Hepatocyte (in vitro differentiated cells): Measurements from ENCODE around the gene HDAC1. TPM values are rescaled to one million over a fixed set of nuclear protein-coding genes. Genes with fewer than 3 reads are reported as not detected.
A peak's percentile ranks its signal among the peaks of the same experiment; 100 is the strongest.

Source experiments
- DNase-seq: peaks from one replicate; pipeline ENCODE4 v3.0.0-alpha.2; 2016; ENCODE audit warnings: low spot score
- H2AFZ ChIP-seq: fragments of 200-600 bp; sonication (generic); 2 replicates; pipeline ENCODE4 v1.6.0; 2016; ENCODE audit warnings: antibody characterized with exemption, mild to moderate bottlenecking
- H3K27ac ChIP-seq: fragments of 200-600 bp; sonication (generic); 2 replicates; pipeline ENCODE4 v1.5.1; 2016; ENCODE audit warnings: mild to moderate bottlenecking
- H3K27me3 ChIP-seq: fragments of 200-600 bp; sonication (generic); 2 replicates; pipeline ENCODE4 v1.6.1; 2016
- H3K36me3 ChIP-seq: fragments of 200-600 bp; sonication (generic); replicated peaks from 2 replicates; pipeline ENCODE4 v1.5.1; 2016; ENCODE audit warnings: low read depth; ENCODE audit not compliant: insufficient read depth
- H3K4me1 ChIP-seq: fragments of 200-600 bp; sonication (generic); 2 replicates; pipeline ENCODE4 v1.5.1; 2016; ENCODE audit warnings: mild to moderate bottlenecking, moderate library complexity; ENCODE audit not compliant: insufficient read depth
- H3K4me2 ChIP-seq: fragments of 200-600 bp; sonication (generic); 2 replicates; pipeline ENCODE4 v1.6.0; 2016
- H3K4me3 ChIP-seq: fragments of 200-600 bp; sonication (generic); 2 replicates; pipeline ENCODE4 v1.5.1; 2016; ENCODE audit warnings: mild to moderate bottlenecking
- H3K79me2 ChIP-seq: fragments of 200-600 bp; sonication (generic); 2 replicates; pipeline ENCODE4 v1.6.0; 2017; ENCODE audit warnings: mild to moderate bottlenecking
- H3K9me2 ChIP-seq: fragments of 200-600 bp; sonication (generic); replicated peaks from 2 replicates; pipeline ENCODE4 v1.6.0; 2017; ENCODE audit warnings: mild to moderate bottlenecking; ENCODE audit not compliant: insufficient read depth
- H3K9me3 ChIP-seq: fragments of 200-600 bp; sonication (generic); 2 replicates; pipeline ENCODE4 v1.5.1; 2016; ENCODE audit warnings: low read depth, mild to moderate bottlenecking
- H4K20me1 ChIP-seq: fragments of 200-600 bp; sonication (generic); 2 replicates; pipeline ENCODE4 v1.6.0; 2016; ENCODE audit warnings: mild to moderate bottlenecking; ENCODE audit not compliant: insufficient read depth, poor library complexity, severe bottlenecking
- EZH2 ChIP-seq: fragments of 200-600 bp; sonication (generic); IDR thresholded peaks from 2 replicates; pipeline ENCODE4 v1.6.1; 2016; ENCODE audit warnings: antibody characterized with exemption, mild to moderate bottlenecking, borderline replicate concordance
- EZH2phosphoT487 ChIP-seq: fragments of 200-600 bp; sonication (generic); IDR thresholded peaks from one replicate; pipeline ENCODE4 v1.6.1; 2018; ENCODE audit warnings: antibody characterized with exemption, mild to moderate bottlenecking, low read depth, moderate library complexity; ENCODE audit not compliant: unreplicated experiment, severe bottlenecking
- WGBS: methylation state at CpG from one replicate; pipeline ENCODE4 v1.1.6; 2016; ENCODE audit warnings: low lambda C conversion rate; ENCODE audit errors: missing lambda C conversion rate; 5-methylcytosine and 5-hydroxymethylcytosine counted together
- polyA plus RNA-seq: library from polyadenylated mRNA; unstranded; fragments of >200 nt; fragmentation: Nextera tagmentation; extraction: Ambion mirVana; gene quantifications from 2 replicates; pipeline ENCODE4 v1.2.1, GENCODE V29; 2016
- total RNA-seq: library from RNA; depleted of rRNA; stranded (reverse); fragments of >200 nt; gene quantifications from 2 replicates; pipeline ENCODE4 v1.2.3, GENCODE V29; 2014
- TF ChIP-seq, protein P1 (sequence below): fragments of 200-600 bp; sonication (generic); IDR thresholded peaks from 2 replicates; pipeline ENCODE4 v1.5.1; 2016; ENCODE audit warnings: antibody characterized with exemption, mild to moderate bottlenecking; ENCODE audit not compliant: poor library complexity

The HDAC1 gene
- total RNA-seq (94.6 and 95.8 TPM in 2 replicates), polyA plus RNA-seq (108 and 117 TPM in 2 replicates)

GRCh38 chr1:32291708-32292538, at the start of gene HDAC1:
TSS of gene HDAC1 (plus strand) at chr1:32292083. CDS start at chr1:32292170, 87 bp downstream.
- no peaks in the 10 kb centered on the region for H3K27me3 ChIP-seq
- TF ChIP-seq EZH2phosphoT487 (no peak), EZH2 (no peak)
- TF ChIP-seq, protein P1, sequence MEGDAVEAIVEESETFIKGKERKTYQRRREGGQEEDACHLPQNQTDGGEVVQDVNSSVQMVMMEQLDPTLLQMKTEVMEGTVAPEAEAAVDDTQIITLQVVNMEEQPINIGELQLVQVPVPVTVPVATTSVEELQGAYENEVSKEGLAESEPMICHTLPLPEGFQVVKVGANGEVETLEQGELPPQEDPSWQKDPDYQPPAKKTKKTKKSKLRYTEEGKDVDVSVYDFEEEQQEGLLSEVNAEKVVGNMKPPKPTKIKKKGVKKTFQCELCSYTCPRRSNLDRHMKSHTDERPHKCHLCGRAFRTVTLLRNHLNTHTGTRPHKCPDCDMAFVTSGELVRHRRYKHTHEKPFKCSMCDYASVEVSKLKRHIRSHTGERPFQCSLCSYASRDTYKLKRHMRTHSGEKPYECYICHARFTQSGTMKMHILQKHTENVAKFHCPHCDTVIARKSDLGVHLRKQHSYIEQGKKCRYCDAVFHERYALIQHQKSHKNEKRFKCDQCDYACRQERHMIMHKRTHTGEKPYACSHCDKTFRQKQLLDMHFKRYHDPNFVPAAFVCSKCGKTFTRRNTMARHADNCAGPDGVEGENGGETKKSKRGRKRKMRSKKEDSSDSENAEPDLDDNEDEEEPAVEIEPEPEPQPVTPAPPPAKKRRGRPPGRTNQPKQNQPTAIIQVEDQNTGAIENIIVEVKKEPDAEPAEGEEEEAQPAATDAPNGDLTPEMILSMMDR: no peak
- no peaks in the 10 kb centered on the region for H3K9me3 ChIP-seq
- WGBS: 2% methylated on average over 38 of the region's 67 CpGs
- peaks cover 49% of the 10 kb centered on the region for H3K79me2 ChIP-seq
- peak within 1 kb of the TSS; percentile 85 for H3K27ac ChIP-seq
- no peaks in the 10 kb centered on the region for H3K4me1 ChIP-seq
- peak; percentile 98 for DNase-seq
- peak within 1 kb of the TSS; percentile 79 for H3K4me2 ChIP-seq
- H2AFZ ChIP-seq: peak within 1 kb of the TSS; percentile 83
- H3K36me3 ChIP-seq: no peaks in the 10 kb centered on the region
- peaks cover 22% of the 10 kb centered on the region for H4K20me1 ChIP-seq
- H3K4me3 ChIP-seq: peak within 1 kb of the TSS; percentile 74
- H3K9me2 ChIP-seq: no peaks in the 10 kb centered on the region

DNA sequence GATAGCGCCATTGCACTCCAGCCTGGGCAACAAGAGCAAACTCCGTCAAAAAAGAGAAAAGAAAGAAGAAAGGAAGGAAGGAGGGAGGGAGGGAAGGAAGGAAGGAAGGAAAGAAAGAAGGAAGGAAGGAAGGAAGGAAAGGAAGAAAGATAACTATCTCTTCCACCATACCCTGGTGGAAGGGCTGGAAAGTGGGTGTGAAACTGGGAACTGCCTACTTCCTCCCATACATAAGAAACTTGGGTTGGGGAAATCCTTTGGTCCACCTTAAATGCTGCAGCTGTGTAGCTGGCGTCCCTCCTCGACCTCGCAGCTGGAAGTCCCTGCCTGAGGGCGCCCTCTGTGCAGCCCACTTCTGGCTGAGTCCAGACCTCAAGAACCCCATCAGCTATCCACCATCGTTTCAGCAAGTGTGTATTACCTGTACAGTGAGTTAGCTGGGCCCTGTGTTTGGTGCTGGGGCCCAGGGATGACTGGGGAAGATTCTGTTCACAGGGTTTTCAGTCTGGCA, 49.5 kb upstream of the HDAC1 start:
- peak overlapping the region; percentile 24 for H3K4me2 ChIP-seq
- H3K79me2 ChIP-seq: peaks cover 2% of the 10 kb centered on the region
- no peaks in the 10 kb centered on the region for H3K9me2 ChIP-seq
- H3K27me3 ChIP-seq: no peaks in the 10 kb centered on the region
- no peak overlapping the region for H3K4me3 ChIP-seq
- no peaks in the 10 kb centered on the region for H3K9me3 ChIP-seq
- peaks cover 4% of the 10 kb centered on the region for H3K4me1 ChIP-seq
- no peak for DNase-seq
- H3K27ac ChIP-seq: no peak overlapping the region
- 46% methylated on average over 7 of the region's 7 CpGs for whole genome bisulfite sequencing
- TF ChIP-seq EZH2 (no peak), EZH2phosphoT487 (no peak)
- TF ChIP-seq, protein P1: no peak
- H4K20me1 ChIP-seq: no peaks in the 10 kb centered on the region
- H3K36me3 ChIP-seq: no peaks in the 10 kb centered on the region
- H2AFZ ChIP-seq: no peak overlapping the region

DNA sequence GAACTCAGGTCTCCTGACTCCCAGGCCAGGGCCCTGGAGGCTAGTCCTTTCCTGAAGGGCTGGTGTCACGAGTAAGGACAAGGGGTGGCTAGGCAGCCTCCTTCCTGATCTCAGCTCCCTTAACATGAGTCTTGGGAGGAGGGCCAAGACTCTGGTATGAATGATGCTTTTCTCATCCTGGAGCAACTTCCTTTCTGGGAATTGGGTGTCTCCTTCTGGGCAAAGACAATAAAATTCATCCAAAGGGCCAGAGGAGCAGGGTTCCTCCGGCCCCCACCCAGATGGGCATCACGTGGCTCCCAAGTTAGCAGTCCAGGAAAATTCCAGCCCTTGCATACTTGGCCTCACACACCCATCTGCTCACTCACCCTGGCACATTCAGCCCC, 45.0 kb upstream of the HDAC1 start, which contains the start of gene FAM167B:
TSS of gene FAM167B (plus strand) at position 335 of the 386 bp plus-strand sequence. CDS start 200 bp downstream, outside the sequence.
- no peak within 1 kb of the TSS for H3K27ac ChIP-seq

More for the DNA sequence above, 45.0 kb upstream of the HDAC1 start, which contains the start of gene FAM167B:
- Histone ChIP-seq H3K9me3 (no peaks in the 10 kb centered on the region), H2AFZ (no peak within 1 kb of the TSS), H3K27me3 (no peaks in the 10 kb centered on the region), H3K4me3 (no peak within 1 kb of the TSS), H3K9me2 (no peaks in the 10 kb centered on the region), H3K79me2 (peaks cover under 1% of the 10 kb centered on the region), H3K4me2 (no peak within 1 kb of the TSS), H3K36me3 (no peaks in the 10 kb centered on the region), H3K4me1 (peaks cover 5% of the 10 kb centered on the region), H4K20me1 (no peaks in the 10 kb centered on the region)
- 91% methylated on average over 3 of the region's 3 CpGs for WGBS
- TF ChIP-seq EZH2phosphoT487 (no peak), EZH2 (no peak)
- TF ChIP-seq, protein P1: no peak
- no peak for DNase-seq
